HEK293 (cell line): ENCODE measurements around the gene KRT80.

ENCODE experiments used
- CTCF ChIA-PET: fragments of 350-600 bp; formaldehyde crosslinking; extraction: SDS; loops from one replicate; lab custom pipeline; 2021; ENCODE audit warnings: antibody characterized with exemption; lab: Yijun Ruan, JAX
- POLR2A ChIA-PET: fragments of 300-600 bp; formaldehyde crosslinking; extraction: SDS; loops from one replicate; lab custom pipeline; 2020; ENCODE audit warnings: antibody characterized with exemption, inconsistent platforms; lab: Yijun Ruan, JAX
- H3K27ac ChIP-seq: fragments of 200-500 bp; sonication (Bioruptor generic); 2 replicates; pipeline ENCODE4 v1.5.1; 2014; ENCODE audit warnings: low read depth, low read length, control low read depth, inconsistent platforms; ENCODE audit errors: extremely low read depth
- H3K36me3 ChIP-seq, 2 experiments: fragments of 200-500 bp in 1 of 2; sonication (Bioruptor generic) in 1 of 2; 1 replicate in 1 of 2; 2 replicates in 1 of 2; pipeline ENCODE4 v1.5.1; 2014 to 2017; ENCODE audit warnings: inconsistent platforms in 2 of 2, low read length in 2 of 2; ENCODE audit not compliant: control insufficient read depth in 2 of 2, insufficient read depth in 1 of 2
- H3K4me1 ChIP-seq: fragments of 200-500 bp; sonication (Bioruptor generic); 2 replicates; pipeline ENCODE4 v1.5.1; 2014; ENCODE audit warnings: mild to moderate bottlenecking, low read length, inconsistent platforms; ENCODE audit not compliant: control insufficient read depth, insufficient read depth
- H3K4me3 ChIP-seq: 2 replicates; pipeline ENCODE4 v1.5.1; 2011; ENCODE audit warnings: low read depth, mild to moderate bottlenecking, control low read depth, low read length, moderate library complexity
- H3K9me3 ChIP-seq: fragments of 200-500 bp; sonication (Bioruptor generic); 2 replicates; pipeline ENCODE4 v1.5.1; 2014; ENCODE audit warnings: low read depth, low read length, inconsistent platforms; ENCODE audit not compliant: control insufficient read depth, insufficient read depth
- BCL11B ChIP-seq: fragments of 450-650 bp; formaldehyde crosslinking; IDR thresholded peaks from 2 replicates; pipeline ENCODE4 v1.5.1; 2016; ENCODE audit warnings: low read depth, missing biosample characterization, missing genetic modification characterization
- BCL6B ChIP-seq: fragments of 450-650 bp; formaldehyde crosslinking; IDR thresholded peaks from 2 replicates; pipeline ENCODE4 v1.5.1; 2017; ENCODE audit warnings: missing biosample characterization, missing genetic modification characterization
- IKZF3 ChIP-seq: fragments of 450-650 bp; IDR thresholded peaks from 2 replicates; pipeline ENCODE4 v1.5.0; 2018; ENCODE audit warnings: missing biosample characterization, mild to moderate bottlenecking, missing genetic modification characterization, moderate library complexity
- INSM2 ChIP-seq: fragments of 450-650 bp; formaldehyde crosslinking; IDR thresholded peaks from 2 replicates; pipeline ENCODE4 v1.5.1; 2016; ENCODE audit warnings: missing biosample characterization, missing genetic modification characterization
- KLF8 ChIP-seq: fragments of 450-650 bp; formaldehyde crosslinking; IDR thresholded peaks from 2 replicates; pipeline ENCODE4 v1.5.1; 2016; ENCODE audit warnings: missing biosample characterization, missing genetic modification characterization
- MYNN ChIP-seq: fragments of 450-650 bp; formaldehyde crosslinking; IDR thresholded peaks from 2 replicates; pipeline ENCODE4 v1.5.1; 2016; ENCODE audit warnings: missing biosample characterization, missing genetic modification characterization, borderline replicate concordance
- MZF1 ChIP-seq: fragments of 450-650 bp; formaldehyde crosslinking; IDR thresholded peaks from 2 replicates; pipeline ENCODE4 v1.5.1; 2017; ENCODE audit warnings: missing biosample characterization, missing genetic modification characterization, borderline replicate concordance
- OVOL3 ChIP-seq: fragments of 450-650 bp; formaldehyde crosslinking; IDR thresholded peaks from 2 replicates; pipeline ENCODE4 v1.5.1; 2016; ENCODE audit warnings: missing biosample characterization, missing genetic modification characterization
- PRDM1 ChIP-seq: fragments of 450-650 bp; formaldehyde crosslinking; IDR thresholded peaks from 2 replicates; pipeline ENCODE4; 2016; ENCODE audit warnings: missing biosample characterization, missing genetic modification characterization
- SCRT2 ChIP-seq: fragments of 450-650 bp; formaldehyde crosslinking; IDR thresholded peaks from 2 replicates; pipeline ENCODE4 v1.5.1; 2016; ENCODE audit warnings: missing biosample characterization, missing genetic modification characterization
- SP3 ChIP-seq: fragments of 450-650 bp; formaldehyde crosslinking; IDR thresholded peaks from 2 replicates; pipeline ENCODE4 v1.5.1; 2016; ENCODE audit warnings: missing biosample characterization, missing genetic modification characterization
- ZNF114 ChIP-seq: fragments of 450-650 bp; formaldehyde crosslinking; IDR thresholded peaks from 2 replicates; pipeline ENCODE4 v1.5.0; 2017; ENCODE audit warnings: missing biosample characterization, missing genetic modification characterization
- ZNF121 ChIP-seq: fragments of 450-650 bp; formaldehyde crosslinking; IDR thresholded peaks from 2 replicates; pipeline ENCODE4 v1.5.1; 2016; ENCODE audit warnings: missing biosample characterization, missing genetic modification characterization
- ZNF16 ChIP-seq: fragments of 450-650 bp; formaldehyde crosslinking; IDR thresholded peaks from 2 replicates; pipeline ENCODE4 v1.5.1; 2016; ENCODE audit warnings: low read depth, missing biosample characterization, missing genetic modification characterization
- ZNF19 ChIP-seq: fragments of 450-650 bp; formaldehyde crosslinking; IDR thresholded peaks from 2 replicates; pipeline ENCODE4; 2016; ENCODE audit warnings: missing biosample characterization, missing genetic modification characterization, low read depth
- ZNF202 ChIP-seq: fragments of 450-650 bp; formaldehyde crosslinking; IDR thresholded peaks from 2 replicates; pipeline ENCODE4 v1.5.1; 2016; ENCODE audit warnings: missing biosample characterization, missing genetic modification characterization, borderline replicate concordance
- ZNF221 ChIP-seq: fragments of 450-650 bp; formaldehyde crosslinking; IDR thresholded peaks from 2 replicates; pipeline ENCODE4 v1.5.1; 2017; ENCODE audit warnings: missing biosample characterization, missing genetic modification characterization, borderline replicate concordance
- ZNF26 ChIP-seq: fragments of 450-650 bp; formaldehyde crosslinking; IDR thresholded peaks from 2 replicates; pipeline ENCODE4 v1.5.1; 2016; ENCODE audit warnings: missing biosample characterization, missing genetic modification characterization
- ZNF366 ChIP-seq: fragments of 450-650 bp; formaldehyde crosslinking; conservative IDR thresholded peaks from 2 replicates; pipeline ENCODE4 v1.5.1; 2016; ENCODE audit warnings: missing biosample characterization, missing genetic modification characterization
- ZNF404 ChIP-seq: fragments of 450-650 bp; formaldehyde crosslinking; IDR thresholded peaks from 2 replicates; pipeline ENCODE4 v1.5.1; 2017; ENCODE audit warnings: missing biosample characterization, missing genetic modification characterization
- ZNF426 ChIP-seq: fragments of 450-650 bp; formaldehyde crosslinking; IDR thresholded peaks from 2 replicates; pipeline ENCODE4 v1.5.1; 2017; ENCODE audit warnings: missing biosample characterization, missing genetic modification characterization, mild to moderate bottlenecking, inconsistent platforms, moderate library complexity
- ZNF488 ChIP-seq: fragments of 450-650 bp; formaldehyde crosslinking; IDR thresholded peaks from 2 replicates; pipeline ENCODE4 v1.5.1; 2016; ENCODE audit warnings: missing biosample characterization, missing genetic modification characterization
- ZNF513 ChIP-seq: fragments of 450-650 bp; IDR thresholded peaks from 2 replicates; pipeline ENCODE4 v1.5.1; 2018; ENCODE audit warnings: missing biosample characterization, missing genetic modification characterization
- ZNF514 ChIP-seq: fragments of 450-650 bp; formaldehyde crosslinking; IDR thresholded peaks from 2 replicates; pipeline ENCODE4 v1.5.1; 2016; ENCODE audit warnings: missing biosample characterization, missing genetic modification characterization
- ZNF555 ChIP-seq: fragments of 450-650 bp; formaldehyde crosslinking; conservative IDR thresholded peaks from 2 replicates; pipeline ENCODE4 v1.5.1; 2017; ENCODE audit warnings: missing biosample characterization, mild to moderate bottlenecking, missing genetic modification characterization, inconsistent platforms
- ZNF558 ChIP-seq: fragments of 450-650 bp; formaldehyde crosslinking; IDR thresholded peaks from 2 replicates; pipeline ENCODE4 v1.5.1; 2016; ENCODE audit warnings: missing biosample characterization, missing genetic modification characterization
- ZNF623 ChIP-seq: fragments of 450-650 bp; formaldehyde crosslinking; IDR thresholded peaks from 2 replicates; pipeline ENCODE4 v1.5.1; 2016; ENCODE audit warnings: missing biosample characterization, missing genetic modification characterization
- ZNF76 ChIP-seq: fragments of 450-650 bp; formaldehyde crosslinking; IDR thresholded peaks from 2 replicates; pipeline ENCODE4; 2016; ENCODE audit warnings: low read depth, missing biosample characterization, missing genetic modification characterization, borderline replicate concordance
- ZNF776 ChIP-seq: fragments of 450-650 bp; formaldehyde crosslinking; IDR thresholded peaks from 2 replicates; pipeline ENCODE4 v1.5.0; 2017; ENCODE audit warnings: missing biosample characterization, missing genetic modification characterization, borderline replicate concordance

Gene KRT80

GRCh38 chr12:52183971-52184370 is 7.8 kb downstream of the KRT80 start:
- Histone ChIP-seq H3K4me3 (no peak overlapping the region), H3K9me3 (no peaks in the 10 kb centered on the region), H3K4me1 (peaks cover 5% of the 10 kb centered on the region; the same call in 1 of the 2 replicates), H3K27ac (no peak overlapping the region), H3K36me3 (no peaks in the 10 kb centered on the region)
- ChIA-PET POLR2A (interaction anchor here (1.8 kb wide), 1 partner anchor 8 kb away, joined by 10 read pairs; the partner anchor contains the start of gene KRT80), CTCF (interaction anchor here (0.8 to 2.2 kb wide), 5 partner anchors 30 to 696 kb away, joined by 3 to 6 read pairs (median 4); no protein-coding TSS in a partner anchor)
- TF ChIP-seq ZNF404 (tag by site-specific recombination) (no peak), ZNF623 (tag by site-specific recombination) (no peak), BCL11B (tag by site-specific recombination) (no peak), OVOL3 (tag by site-specific recombination) (no peak), ZNF114 (tag by site-specific recombination) (no peak), ZNF776 (tag by site-specific recombination) (no peak), ZNF558 (tag by site-specific recombination) (no peak), ZNF76 (tag by site-specific recombination) (no peak), ZNF16 (tag by site-specific recombination) (no peak), ZNF426 (tag by site-specific recombination) (no peak), ZNF202 (no peak)

- peak overlapping the region; percentile 35; the same call in 1 of the 2 replicates for H3K27ac ChIP-seq
- CTCF ChIA-PET, result interaction anchor here (0.6 to 1.7 kb wide), 5 partner anchors 12 to 696 kb away, joined by 3 to 5 read pairs (median 3); no protein-coding TSS in a partner anchor
- peaks cover 5% of the 10 kb centered on the region; the same call in 1 of the 2 replicates for H3K4me1 ChIP-seq
- H3K4me3 ChIP-seq, result no peak overlapping the region
- H3K36me3 ChIP-seq, result no peaks in the 10 kb centered on the region
- POLR2A ChIA-PET, result interaction anchor here (1.8 kb wide), 1 partner anchor 9 kb away, joined by 10 read pairs; the partner anchor contains the start of gene KRT80
- no peaks in the 10 kb centered on the region for H3K9me3 ChIP-seq
- TF ChIP-seq ZNF26 (tag by site-specific recombination), result no peak
- no peak for TF ChIP-seq ZNF121 (tag by site-specific recombination)
- TF ChIP-seq ZNF488 (tag by site-specific recombination), result no peak
- TF ChIP-seq ZNF19 (tag by site-specific recombination), result no peak
- no peak for TF ChIP-seq MYNN
- no peak for TF ChIP-seq ZNF513
- TF ChIP-seq ZNF555, result no peak
- no peak for TF ChIP-seq SP3 (tag by site-specific recombination)
- no peak for TF ChIP-seq INSM2 (tag by site-specific recombination)
- TF ChIP-seq BCL6B (tag by site-specific recombination), result no peak
- TF ChIP-seq ZNF366, result 0 out of 2 replicates have a peak, but pooled peaks have one; percentile 9
- no peak for TF ChIP-seq ZNF221
- TF ChIP-seq ZNF514, result no peak
- peak; percentile 88 for TF ChIP-seq SCRT2 (tag by site-specific recombination)
- no peak for TF ChIP-seq MZF1 (tag by site-specific recombination)
- TF ChIP-seq KLF8, result no peak
- no peak for TF ChIP-seq PRDM1 (tag by site-specific recombination)
- TF ChIP-seq IKZF3 (tag by site-specific recombination), result no peak
Measured at GRCh38 chr12:52183544-52183910, 8.3 kb downstream of the KRT80 start.
